HG02642 (cell line): Measurements from ENCODE around the gene IL32.
"Not testable (repeated sequence)": the region's sequence is repeated elsewhere in the genome, so short reads cannot be mapped to it uniquely, and the experiment has no call there.

Source experiments
- ATAC-seq: cut with Tn5 transposase; IDR thresholded peaks from one replicate; pipeline ENCODE4 v1.9.1; 2021; ENCODE audit warnings: mild to moderate bottlenecking; ENCODE audit not compliant: unreplicated experiment, poor library complexity

IL32 gene

DNA sequence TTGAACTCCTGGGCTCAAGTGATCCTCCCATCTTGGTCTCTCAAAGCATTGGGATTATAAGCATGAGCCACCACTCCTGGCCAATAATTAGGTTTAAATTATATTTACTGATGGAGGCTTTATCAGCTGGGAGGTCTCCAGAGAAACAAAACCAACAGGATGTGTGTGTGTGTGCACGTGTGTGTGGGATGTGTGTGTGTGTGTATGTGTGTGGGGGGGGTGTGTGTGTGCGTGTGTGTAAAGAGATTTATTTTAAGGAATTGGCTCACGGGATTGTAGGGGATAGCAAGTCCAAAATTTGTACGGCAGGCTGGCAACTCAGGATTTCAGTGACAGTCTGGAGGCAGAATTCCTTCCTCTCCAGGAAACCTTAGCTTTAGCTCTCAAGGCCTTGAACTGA lies 14.4 kb upstream of the IL32 start:
- no peak for ATAC-seq

- ATAC-seq = no peak
Measured at GRCh38 chr16:3051494-3051893, 13.9 kb upstream of the IL32 start.

GRCh38 chr16:3052571-3053329 lies 12.7 kb upstream of the IL32 start:
- ATAC-seq = not testable (repeated sequence)

GRCh38 chr16:3053330-3053710 lies 12.1 kb upstream of the IL32 start:
- ATAC-seq = not testable (repeated sequence)

GRCh38 chr16:3054965-3055733 lies 10.3 kb upstream of the IL32 start:
- ATAC-seq = no peak

- not testable (repeated sequence) for ATAC-seq
Measured at GRCh38 chr16:3055734-3056115, 9.7 kb upstream of the IL32 start.

- ATAC-seq = no peak
Measured at GRCh38 chr16:3056336-3057180, 8.9 kb upstream of the IL32 start.

DNA sequence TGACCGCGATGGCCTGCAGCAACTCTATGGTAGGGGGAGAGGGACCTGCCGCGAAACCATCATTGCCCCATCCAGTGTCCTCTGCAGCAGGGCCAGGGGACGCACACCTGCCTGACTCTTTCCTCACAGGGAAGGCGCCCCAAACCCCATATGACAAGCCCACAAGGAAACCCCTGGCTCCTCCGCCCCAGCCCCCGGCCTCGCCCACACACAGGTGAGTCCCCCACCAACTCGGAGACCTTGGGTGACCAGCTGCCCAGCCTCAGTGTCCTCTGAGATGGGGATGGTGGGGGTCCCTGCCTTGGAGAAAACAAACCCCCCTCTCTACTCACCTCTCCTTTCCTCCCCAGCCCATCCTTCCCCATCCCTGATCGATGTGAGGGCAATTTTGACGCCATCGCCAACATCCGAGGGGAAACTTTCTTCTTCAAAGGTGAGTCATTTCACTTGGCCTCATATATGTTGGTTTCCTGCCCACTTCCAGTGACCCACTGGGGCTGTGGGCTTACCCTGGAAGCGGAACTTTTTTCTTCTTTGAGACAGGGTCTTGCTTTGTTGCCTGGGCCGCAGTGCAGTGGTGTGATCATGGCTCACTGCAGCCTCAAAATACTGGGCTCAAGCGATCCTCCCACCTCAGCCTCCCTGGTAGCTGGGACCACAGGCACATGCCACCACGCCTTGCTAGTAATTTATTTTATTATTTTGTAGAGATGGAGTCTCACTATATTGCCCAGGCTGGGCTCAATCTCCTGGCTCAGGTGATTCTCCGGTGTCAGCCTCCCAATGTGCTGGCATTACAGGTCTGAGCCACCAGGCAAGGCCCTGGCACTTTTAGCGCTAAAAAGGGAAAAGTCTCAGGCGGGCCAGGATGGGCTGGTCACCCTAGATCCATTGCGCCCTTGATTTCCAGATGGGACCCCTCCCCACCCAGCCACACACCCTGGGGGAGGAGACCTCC lies 8.0 kb upstream of the IL32 start:
- no peak for ATAC-seq

DNA sequence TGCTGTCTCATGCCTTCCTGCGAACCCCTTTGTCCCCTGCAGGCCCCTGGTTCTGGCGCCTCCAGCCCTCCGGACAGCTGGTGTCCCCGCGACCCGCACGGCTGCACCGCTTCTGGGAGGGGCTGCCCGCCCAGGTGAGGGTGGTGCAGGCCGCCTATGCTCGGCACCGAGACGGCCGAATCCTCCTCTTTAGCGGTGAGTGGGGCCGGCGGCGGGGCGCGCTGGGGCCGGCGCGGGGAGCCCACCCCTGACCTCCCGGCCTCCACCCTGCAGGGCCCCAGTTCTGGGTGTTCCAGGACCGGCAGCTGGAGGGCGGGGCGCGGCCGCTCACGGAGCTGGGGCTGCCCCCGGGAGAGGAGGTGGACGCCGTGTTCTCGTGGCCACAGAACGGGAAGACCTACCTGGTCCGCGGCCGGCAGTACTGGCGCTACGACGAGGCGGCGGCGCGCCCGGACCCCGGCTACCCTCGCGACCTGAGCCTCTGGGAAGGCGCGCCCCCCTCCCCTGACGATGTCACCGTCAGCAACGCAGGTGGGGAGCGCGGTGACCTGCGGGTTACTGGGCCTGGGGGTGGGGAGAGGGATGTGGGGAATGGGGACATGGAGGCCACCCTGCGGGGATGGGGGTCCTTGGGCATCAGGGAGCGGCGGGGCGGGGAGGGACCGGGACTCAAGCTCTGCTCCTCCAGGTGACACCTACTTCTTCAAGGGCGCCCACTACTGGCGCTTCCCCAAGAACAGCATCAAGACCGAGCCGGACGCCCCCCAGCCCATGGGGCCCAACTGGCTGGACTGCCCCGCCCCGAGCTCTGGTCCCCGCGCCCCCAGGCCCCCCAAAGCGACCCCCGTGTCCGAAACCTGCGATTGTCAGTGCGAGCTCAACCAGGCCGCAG lies 7.1 kb upstream of the IL32 start:
- peak; percentile 20 for ATAC-seq

GRCh38 chr16:3059041-3059722 lies 6.3 kb upstream of the IL32 start:
- ATAC-seq = peak; percentile 79

GRCh38 chr16:3059723-3060242 lies 5.7 kb upstream of the IL32 start:
- ATAC-seq = no peak

DNA sequence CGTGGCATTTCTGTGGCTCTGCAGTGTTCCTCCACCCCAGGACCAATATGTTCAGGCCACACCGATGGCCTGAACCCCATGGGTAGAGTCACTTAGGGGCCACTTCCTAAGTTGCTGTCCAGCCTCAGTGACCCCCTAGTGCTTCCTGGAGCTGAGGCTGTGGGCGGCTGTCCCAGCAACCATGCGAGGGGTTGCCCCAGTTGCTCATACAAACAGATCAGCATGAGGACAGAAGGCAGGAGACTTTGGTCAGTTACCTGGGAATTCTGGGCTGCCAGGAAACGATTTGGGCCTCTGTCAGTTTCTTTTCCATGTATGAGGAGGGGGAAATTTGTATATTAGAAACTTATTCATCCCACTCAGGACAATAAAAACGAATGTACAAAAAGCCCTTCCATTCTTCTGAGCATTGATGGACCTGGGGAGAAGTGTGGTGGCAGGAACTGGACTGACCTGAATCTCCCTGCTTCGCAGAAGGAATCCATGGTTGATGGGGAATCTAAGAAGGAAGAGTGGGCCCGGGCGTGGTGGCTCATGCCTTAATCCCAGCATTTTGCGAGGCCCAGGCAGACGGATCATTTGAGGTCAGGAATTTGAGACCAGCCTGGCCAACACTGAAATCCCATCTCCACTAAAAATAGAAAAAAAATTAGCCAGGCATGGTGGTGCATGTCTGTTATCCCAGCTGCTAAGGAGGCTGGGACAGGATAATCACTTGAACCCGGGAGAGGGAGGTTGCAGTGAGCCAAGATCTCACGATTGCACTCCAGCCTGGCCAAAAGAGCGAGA lies 4.9 kb upstream of the IL32 start:
- ATAC-seq = no peak

DNA sequence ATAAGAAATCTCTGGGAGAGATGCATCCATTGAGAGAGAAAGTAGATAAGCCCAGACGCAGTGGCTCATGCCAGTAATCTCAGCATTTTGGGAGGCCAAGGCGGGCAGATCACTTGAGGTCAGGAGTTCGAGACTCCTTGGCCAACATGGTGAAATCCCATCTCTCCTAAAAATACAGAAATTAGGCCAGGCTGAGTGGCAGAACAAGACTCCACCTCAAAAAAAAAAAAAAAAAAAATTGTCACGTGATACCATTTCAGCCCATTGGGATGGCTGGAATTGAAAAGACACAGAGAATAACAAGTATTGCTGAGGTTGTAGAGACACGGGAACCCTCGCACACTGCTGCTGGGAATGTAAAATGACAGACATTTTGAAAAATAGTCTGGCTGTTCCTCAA lies 2.9 kb upstream of the IL32 start:
- ATAC-seq = no peak

DNA sequence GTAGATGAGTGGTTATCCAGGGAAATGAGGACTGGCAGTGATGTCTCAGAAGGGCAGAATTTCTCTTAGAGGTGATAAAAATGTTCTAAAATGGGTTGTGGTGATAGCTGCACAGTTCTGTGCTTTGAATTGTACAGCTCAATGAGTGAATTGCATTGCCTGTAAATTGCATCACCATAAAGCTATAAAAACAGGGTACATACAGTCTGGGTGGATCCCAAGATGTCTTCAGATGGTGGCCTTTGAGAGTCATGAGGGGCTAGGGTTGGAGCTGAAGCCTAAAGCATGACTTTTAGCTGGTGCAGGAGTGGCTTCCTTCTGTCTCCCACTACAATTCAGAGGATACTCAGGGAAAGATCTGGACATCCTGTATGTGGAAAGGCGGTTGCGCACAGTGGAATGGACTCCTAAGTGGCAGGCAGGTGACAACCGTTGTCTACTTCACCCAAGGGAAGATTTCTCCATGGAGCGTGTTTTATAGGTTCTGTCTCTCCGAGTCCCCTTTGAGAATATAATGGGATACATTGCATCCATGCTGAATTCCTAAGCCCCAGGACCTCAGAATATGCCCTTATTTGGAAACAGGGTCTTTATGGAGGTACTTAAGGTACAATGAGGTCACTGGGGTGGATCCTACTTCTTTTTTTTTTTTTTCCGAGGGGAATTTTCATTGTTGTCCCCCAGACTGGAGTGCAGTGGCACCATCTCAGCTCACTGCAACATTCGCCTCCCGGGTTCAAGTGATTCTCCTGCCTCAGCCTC lies 1.6 kb upstream of the IL32 start:
- ATAC-seq = no peak

DNA sequence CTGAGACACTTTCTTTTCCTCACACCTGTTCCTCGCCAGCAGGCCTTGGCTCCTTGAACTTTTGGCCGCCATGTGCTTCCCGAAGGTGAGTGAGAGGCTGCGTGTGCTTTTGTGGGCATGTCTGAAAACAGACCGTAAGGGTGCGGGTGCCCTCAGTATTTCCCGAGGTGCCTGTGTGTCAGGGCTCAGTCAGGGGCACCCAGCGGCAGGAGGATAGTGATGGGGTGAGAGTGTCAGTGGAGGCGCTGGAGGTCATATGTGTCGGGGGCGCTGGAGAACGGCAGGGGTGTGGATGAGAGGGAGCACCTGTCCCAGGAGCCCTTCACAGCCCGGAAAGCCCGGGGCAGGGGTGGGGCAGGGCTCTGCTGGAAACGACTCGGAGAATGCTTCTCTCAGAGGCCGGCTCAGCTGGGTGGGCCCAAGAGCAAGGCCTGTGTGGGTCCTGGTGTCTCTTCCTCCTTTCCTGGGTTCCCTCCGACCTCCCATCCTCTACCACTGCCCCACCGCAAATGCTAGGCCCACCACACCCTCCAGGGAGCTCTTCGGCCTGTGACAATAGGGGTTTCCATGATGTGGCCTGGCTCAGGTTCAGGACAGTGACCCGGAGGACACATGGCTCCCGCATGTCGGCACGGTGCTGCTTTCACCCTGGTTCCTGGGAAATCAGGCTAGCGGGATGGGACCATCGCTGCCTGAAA lies 451 bp downstream of the IL32 start:
- no peak for ATAC-seq

GRCh38 chr16:3066440-3066748 lies 954 bp downstream of the IL32 start:
- ATAC-seq = no peak
